ENCODE measurements around the gene OSM.
"Not testable (repeated sequence)": the region's sequence is repeated elsewhere in the genome, so short reads cannot be mapped to it uniquely, and the experiment has no call there.

Gene OSM

DNA sequence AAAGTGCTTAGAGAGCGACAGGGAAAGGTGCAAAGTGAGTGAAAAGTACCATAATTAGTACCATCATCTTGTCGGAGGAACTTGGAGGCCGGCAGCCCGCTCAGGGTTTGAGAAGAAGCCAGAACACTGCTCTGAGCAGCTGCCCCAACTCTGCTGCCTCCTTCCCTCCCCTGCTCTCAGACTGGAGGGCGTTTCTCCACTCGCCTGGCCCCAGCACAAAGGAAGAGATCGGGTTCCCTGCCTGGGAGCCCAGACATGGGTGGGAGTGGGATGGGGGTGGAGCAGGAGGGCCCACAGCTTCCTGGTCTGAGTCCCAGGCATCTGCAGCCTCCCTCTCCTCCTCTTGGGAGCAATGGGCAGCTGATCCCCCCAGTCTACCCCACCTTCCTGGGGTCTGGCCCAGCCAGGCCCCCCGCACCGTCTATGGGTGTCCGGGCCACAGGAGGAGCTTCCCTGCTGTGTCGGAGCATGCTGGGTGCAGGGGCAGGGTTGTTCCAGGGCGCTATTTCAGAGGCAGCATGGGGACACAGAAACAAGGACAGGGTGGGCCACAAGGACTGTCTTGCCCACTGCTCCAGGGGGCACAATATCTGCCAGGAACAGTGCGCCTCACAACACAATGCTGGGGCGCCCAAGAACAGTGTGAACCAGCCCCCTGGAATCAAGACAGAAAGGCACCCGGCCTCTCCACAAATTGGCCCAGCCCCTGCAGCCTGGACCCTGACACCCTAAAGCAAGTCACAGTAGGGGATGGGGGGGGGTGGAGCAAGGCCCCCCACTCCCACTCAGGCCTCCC is 24.9 kb downstream of the OSM start:
- Histone ChIP-seq H3K9ac (ENCODE audit: low read depth, low read length) (no peak overlapping the region), H3K9me3 (ENCODE audit: control insufficient read depth, insufficient read depth, low read length) (no peaks in the 10 kb centered on the region), H3K4me1 (ENCODE audit: insufficient read depth, low read length) (peaks cover 22% of the 10 kb centered on the region), H3K36me3 (ENCODE audit: insufficient read depth, low read length) (peaks cover 10% of the 10 kb centered on the region; the same call in 1 of the 2 replicates)

- H3K36me3 ChIP-seq (ENCODE audit: insufficient read depth, low read length), result peaks cover 10% of the 10 kb centered on the region; the same call in 1 of the 2 replicates
- no peak overlapping the region for H3K9ac ChIP-seq (ENCODE audit: low read depth, low read length)
- no peaks in the 10 kb centered on the region for H3K9me3 ChIP-seq (ENCODE audit: control insufficient read depth, insufficient read depth, low read length)
- peaks cover 28% of the 10 kb centered on the region for H3K4me1 ChIP-seq (ENCODE audit: insufficient read depth, low read length)
Measured at GRCh38 chr22:30240541-30241417, 25.9 kb downstream of the OSM start.

DNA sequence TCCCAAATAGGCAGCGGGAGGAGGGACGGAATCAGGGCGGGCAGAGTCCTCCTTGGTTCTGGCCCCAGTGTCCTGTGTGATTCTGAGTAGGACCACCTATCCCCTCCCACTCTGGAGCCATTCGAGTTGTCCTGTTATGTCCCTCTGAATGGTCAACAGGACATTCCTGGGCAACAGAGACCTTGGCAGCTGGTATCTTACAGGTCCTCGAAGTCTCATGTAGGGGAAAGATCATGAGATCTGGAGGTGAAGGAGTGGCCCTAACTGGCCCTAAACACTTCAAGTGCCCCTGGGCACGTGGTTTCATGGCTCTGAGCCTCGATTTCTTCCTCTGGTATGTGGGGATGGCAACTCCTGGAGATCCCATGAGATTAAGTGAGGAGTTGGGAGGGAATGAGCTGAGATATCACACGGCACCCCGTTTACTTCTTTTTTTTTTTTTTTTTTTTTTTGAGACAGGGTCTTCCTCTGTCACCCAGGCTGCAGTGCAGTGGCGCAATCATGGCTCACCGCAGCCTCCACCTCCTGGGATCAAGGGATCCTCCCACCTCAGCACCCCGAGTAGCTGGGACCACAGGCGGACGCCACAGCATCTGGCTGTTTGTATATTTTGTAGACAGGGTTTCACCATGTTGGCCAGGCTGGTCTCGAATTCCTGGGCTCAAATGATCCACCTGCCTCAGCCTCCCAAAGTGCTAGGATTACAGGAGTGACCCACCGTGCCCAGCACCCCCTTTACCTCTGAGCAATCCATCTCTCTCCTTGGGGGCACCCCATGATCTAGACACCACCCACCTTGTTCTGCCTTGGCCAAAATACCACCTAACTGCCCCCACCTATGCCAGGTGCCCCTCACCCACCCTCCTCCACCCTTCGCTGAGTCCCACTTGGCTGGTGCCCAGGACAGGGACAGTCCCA is 26.9 kb downstream of the OSM start:
- H3K4me1 ChIP-seq (ENCODE audit: insufficient read depth, low read length), result peaks cover 34% of the 10 kb centered on the region

GRCh38 chr22:30238661-30239487 is 27.8 kb downstream of the OSM start:
- Histone ChIP-seq H3K9ac (ENCODE audit: low read depth, low read length) (no peak overlapping the region), H3K9me3 (ENCODE audit: control insufficient read depth, insufficient read depth, low read length) (no peaks in the 10 kb centered on the region), H3K4me1 (ENCODE audit: insufficient read depth, low read length) (peaks cover 30% of the 10 kb centered on the region), H3K36me3 (ENCODE audit: insufficient read depth, low read length) (peaks cover 10% of the 10 kb centered on the region; the same call in 1 of the 2 replicates)

More for the DNA sequence above, 26.9 kb downstream of the OSM start:
- Histone ChIP-seq H3K9ac (ENCODE audit: low read depth, low read length) (no peak overlapping the region), H3K36me3 (ENCODE audit: insufficient read depth, low read length) (peaks cover 10% of the 10 kb centered on the region; the same call in 1 of the 2 replicates), H3K9me3 (ENCODE audit: control insufficient read depth, insufficient read depth, low read length) (no peaks in the 10 kb centered on the region)

- Histone ChIP-seq H3K4me1 (ENCODE audit: insufficient read depth, low read length) (peaks cover 30% of the 10 kb centered on the region), H3K9me3 (ENCODE audit: control insufficient read depth, insufficient read depth, low read length) (no peaks in the 10 kb centered on the region), H3K36me3 (ENCODE audit: insufficient read depth, low read length) (0 out of 2 replicates have a peak, but pooled peaks cover 2% of the 10 kb centered on the region), H3K9ac (ENCODE audit: low read depth, low read length) (no peak overlapping the region)
Measured at GRCh38 chr22:30238136-30238535, 28.5 kb downstream of the OSM start.

GRCh38 chr22:30236875-30237274 is 29.8 kb downstream of the OSM start:
- Histone ChIP-seq H3K9ac (ENCODE audit: low read depth, low read length) (no peak overlapping the region), H3K4me1 (ENCODE audit: insufficient read depth, low read length) (peaks cover 36% of the 10 kb centered on the region), H3K36me3 (ENCODE audit: insufficient read depth, low read length) (no peaks in the 10 kb centered on the region), H3K9me3 (ENCODE audit: control insufficient read depth, insufficient read depth, low read length) (no peaks in the 10 kb centered on the region)

DNA sequence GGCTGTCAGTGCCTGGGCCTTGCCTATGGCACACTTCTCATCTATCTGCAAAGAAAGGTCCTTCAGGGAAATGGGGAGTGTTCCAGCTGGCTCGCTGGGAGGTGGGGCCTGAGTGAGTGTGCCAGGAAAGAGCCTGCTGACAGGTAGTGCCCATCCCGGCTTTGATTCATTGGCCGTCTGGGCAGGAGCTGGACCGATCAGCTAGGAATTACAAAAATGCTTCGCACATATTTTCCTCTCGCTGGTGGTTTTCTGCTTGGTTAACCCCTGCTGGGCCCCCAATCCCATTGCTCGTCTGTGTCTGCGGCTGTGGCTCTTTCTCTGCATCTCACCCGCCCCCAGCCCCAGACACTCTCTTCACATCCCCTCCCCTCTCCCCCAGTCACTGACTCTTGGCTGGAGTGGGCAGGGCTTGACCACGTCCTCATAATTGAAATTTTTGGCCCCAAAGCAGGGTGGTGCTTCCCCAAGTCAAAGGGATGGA is 30.9 kb downstream of the OSM start:
- H3K9ac ChIP-seq (ENCODE audit: low read depth, low read length), result no peak overlapping the region
- H3K36me3 ChIP-seq (ENCODE audit: insufficient read depth, low read length), result no peaks in the 10 kb centered on the region
- peaks cover 41% of the 10 kb centered on the region for H3K4me1 ChIP-seq (ENCODE audit: insufficient read depth, low read length)
- no peaks in the 10 kb centered on the region for H3K9me3 ChIP-seq (ENCODE audit: control insufficient read depth, insufficient read depth, low read length)

GRCh38 chr22:30234786-30235470 is 31.7 kb downstream of the OSM start:
- Histone ChIP-seq H3K9me3 (ENCODE audit: control insufficient read depth, insufficient read depth, low read length) (no peaks in the 10 kb centered on the region), H3K4me1 (ENCODE audit: insufficient read depth, low read length) (peaks cover 41% of the 10 kb centered on the region), H3K36me3 (ENCODE audit: insufficient read depth, low read length) (no peaks in the 10 kb centered on the region), H3K9ac (ENCODE audit: low read depth, low read length) (no peak overlapping the region)

DNA sequence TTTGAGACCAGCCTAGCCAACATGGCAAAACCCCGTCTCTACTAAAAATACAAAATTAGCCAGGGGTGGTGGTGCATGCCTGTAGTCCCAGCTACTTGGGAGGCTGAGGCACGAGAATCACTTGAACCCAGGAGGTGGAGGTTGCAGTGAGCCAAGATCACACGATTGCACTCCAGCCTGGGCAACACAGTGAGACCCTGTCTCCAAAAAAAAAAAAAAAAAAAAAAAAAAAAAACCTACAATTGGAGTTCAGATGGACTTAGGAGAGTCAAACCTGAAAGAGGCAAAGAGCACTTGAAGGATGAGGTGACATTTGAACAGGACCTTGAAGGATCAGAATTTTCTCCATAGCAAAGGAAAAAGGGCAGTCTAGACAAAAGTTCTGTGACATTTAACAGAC is 32.3 kb downstream of the OSM start:
- H3K9me3 ChIP-seq (ENCODE audit: control insufficient read depth, insufficient read depth, low read length); H3K9ac ChIP-seq (ENCODE audit: low read depth, low read length); H3K36me3 ChIP-seq (ENCODE audit: insufficient read depth, low read length): not testable (repeated sequence)
- H3K4me1 ChIP-seq (ENCODE audit: insufficient read depth, low read length), result peaks cover 38% of the 10 kb centered on the region

- peaks cover 42% of the 10 kb centered on the region for H3K4me1 ChIP-seq (ENCODE audit: insufficient read depth, low read length)
- no peaks in the 10 kb centered on the region for H3K9me3 ChIP-seq (ENCODE audit: control insufficient read depth, insufficient read depth, low read length)
- no peaks in the 10 kb centered on the region for H3K36me3 ChIP-seq (ENCODE audit: insufficient read depth, low read length)
- no peak overlapping the region for H3K9ac ChIP-seq (ENCODE audit: low read depth, low read length)
Measured at GRCh38 chr22:30233582-30233981, 33.1 kb downstream of the OSM start.

DNA sequence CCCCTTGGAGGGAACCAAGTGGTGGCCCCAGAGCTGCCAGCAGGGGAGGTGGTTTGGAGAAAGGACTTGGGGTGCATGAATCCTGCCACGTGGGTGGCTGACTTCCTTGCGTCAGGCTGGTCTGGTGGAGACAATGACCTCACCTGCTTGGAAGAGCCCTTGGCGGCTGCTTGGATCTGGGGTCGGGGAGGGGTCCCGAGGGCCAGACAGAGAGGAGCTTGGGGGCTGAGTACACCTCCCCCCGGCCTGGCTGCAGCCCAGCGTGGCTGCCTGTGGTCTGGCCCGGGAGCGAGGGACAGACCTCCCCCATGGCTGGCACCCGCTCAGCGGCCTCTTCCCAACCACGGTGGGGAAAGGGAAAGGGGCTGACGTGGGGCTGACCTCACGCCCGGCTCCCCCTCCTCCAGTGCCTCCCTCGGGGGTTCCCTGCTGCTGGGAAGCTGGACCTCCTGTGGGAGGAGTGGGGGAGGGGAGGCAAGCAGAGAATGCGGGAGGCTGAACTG is 33.9 kb downstream of the OSM start:
- Histone ChIP-seq H3K9me3 (ENCODE audit: control insufficient read depth, insufficient read depth, low read length) (no peaks in the 10 kb centered on the region), H3K4me1 (ENCODE audit: insufficient read depth, low read length) (peaks cover 41% of the 10 kb centered on the region), H3K9ac (ENCODE audit: low read depth, low read length) (no peak overlapping the region)

GRCh38 chr22:30230787-30231461 is 35.7 kb downstream of the OSM start:
- Histone ChIP-seq H3K36me3 (ENCODE audit: insufficient read depth, low read length) (no peaks in the 10 kb centered on the region), H3K4me1 (ENCODE audit: insufficient read depth, low read length) (peaks cover 31% of the 10 kb centered on the region), H3K9ac (ENCODE audit: low read depth, low read length) (no peak overlapping the region), H3K9me3 (ENCODE audit: control insufficient read depth, insufficient read depth, low read length) (no peaks in the 10 kb centered on the region)

More for the DNA sequence above, 33.9 kb downstream of the OSM start:
- H3K36me3 ChIP-seq (ENCODE audit: insufficient read depth, low read length), result no peaks in the 10 kb centered on the region

Measured in ES-I3 (cell line).